GM18517 (cell line): ENCODE measurements around the gene MAPKAPK2.
"Not testable (repeated sequence)": the region's sequence is repeated elsewhere in the genome, so short reads cannot be mapped to it uniquely, and the experiment has no call there.

Experiments
- ATAC-seq: cut with Tn5 transposase; IDR thresholded peaks from one replicate; pipeline ENCODE4 v1.9.1; 2021; ENCODE audit warnings: mild to moderate bottlenecking, moderate library complexity; ENCODE audit not compliant: unreplicated experiment

Gene MAPKAPK2

DNA sequence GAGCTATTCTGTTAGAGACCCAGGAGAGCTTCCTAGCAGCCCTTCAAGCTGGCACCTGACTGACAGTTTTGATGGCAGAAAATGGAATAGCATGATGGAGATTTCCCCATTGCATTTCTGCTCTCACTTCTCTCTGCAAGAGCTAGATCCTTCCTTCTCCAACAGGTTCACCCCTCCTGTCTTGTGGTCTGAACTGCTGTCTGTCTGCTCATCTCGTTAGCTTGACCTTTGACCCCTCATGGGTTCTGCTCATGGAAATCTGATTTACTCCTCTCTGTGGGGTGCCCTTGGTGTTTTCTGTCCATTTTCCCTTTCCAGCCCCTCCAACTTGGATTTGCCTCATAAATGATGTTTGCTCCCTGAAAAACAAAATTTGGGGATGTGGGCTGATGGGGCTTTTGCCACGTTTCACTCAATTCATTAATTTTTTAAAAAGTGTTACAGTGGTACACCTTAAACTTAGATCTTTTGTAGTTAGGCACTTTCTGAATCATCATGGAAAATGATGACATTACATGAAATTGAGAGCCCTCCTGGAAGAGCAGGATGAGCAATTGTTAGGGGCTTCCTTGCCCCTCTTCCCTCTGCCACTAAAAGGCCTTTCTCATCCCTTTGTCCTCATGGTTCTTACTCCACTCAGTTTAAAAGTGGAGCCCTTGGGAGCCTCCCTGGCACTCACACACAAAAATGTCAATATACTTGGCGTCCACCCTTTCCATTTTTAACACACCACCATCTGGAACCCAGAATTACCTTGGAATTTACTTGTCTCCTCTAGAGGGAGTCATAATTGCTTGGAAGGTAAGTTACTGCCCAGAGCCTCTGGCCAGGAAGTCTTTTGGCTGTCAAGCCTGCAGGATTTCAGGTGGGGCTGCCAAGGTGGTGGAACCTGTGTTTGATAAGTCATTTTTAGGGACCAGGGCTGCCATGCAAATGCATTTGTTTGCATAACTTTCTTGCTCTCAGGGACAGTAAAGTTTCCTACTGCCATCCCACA is 54.0 kb downstream of the MAPKAPK2 start:
- peak; percentile 2 for ATAC-seq

DNA sequence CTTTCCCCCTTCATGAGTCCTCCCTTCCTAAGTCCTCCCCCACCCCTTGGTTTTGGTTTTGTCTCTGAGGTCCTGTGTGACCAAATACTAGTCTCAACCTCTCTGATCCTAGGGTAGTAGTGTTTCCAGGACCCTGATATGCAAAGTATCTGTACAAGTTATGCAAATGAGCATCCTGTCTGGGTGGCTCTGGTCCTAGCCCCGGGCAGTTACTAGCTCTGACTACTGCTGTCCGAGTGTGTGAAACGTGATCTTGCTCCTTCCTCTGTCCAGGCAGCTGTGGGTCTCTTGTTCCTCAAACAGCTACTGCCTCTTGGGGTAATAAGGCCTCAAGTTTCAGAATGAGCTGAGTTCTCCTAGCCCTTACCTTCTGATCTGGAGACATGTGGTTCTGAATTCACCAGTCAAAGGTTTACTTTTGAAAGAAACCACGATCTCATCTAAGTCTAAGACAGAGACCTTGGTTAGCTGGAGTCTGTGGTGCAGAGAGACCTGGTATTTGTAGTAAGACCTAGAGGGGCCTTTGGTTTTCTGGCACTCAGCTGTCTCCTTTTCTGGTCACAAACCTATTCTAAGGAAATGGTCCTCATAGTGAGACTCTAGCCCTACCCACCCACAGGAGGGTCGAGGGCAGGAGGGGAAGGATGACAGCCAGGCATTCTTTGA is 54.8 kb downstream of the MAPKAPK2 start:
- peak; percentile 87 for ATAC-seq

DNA sequence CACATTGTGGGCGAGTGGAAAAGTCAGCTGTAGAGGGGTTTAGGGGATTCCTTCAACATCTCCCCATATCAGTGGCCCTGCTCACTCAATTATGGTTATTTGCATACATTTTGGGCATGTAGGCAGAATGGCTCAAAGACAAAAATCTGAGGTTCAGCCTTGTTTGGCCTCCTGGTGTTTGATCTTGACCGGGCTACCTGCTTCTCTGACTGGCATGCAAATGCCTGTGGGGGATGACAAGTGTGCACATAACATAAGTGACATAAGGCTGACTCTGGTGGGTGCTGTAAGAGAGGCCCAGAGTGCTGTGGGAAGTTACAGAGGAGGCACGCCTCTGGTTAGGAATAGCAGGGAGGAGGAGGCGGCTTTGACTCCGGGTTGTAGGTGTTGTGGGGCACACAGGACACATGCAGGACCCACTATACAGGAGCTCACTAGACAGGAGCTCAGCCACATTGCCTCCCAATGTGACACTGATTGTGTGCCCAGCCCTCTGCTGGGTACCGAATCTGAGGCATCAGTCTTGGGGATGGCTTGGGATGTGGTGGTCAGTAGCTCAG is 56.5 kb downstream of the MAPKAPK2 start:
- ATAC-seq, result no peak

DNA sequence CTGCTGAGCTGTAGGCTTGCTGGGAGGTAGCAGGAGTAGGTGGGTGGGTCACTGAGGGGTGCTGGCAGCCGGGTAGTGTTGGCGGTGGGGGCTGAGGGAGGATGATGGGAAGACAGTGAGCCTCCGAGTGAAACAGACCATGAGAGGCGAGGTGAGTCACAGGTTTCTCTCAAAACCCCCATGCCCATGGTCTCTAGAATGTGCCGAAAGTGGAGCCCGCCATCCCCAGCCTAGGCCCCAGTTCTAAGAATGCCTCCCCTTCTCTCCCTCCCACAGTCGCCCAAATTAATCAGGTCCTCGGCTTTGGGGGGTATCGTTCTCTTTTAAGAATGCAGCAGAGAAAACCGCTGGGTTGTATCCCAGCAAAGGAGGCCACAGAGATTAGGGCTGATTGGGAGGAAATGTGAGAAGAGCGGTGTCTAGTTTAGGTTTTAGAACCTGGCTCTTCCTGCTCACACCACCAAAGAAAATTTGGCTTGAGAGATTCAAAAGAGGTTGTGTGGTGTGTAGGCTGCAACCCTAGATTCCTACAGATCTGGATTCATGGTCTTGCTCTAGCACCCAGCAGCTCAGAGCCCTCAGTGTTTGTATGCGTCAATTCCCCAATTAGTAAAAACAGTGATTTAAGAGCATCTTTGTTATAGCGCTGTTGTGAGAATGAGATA is 58.1 kb downstream of the MAPKAPK2 start:
- no peak for ATAC-seq

DNA sequence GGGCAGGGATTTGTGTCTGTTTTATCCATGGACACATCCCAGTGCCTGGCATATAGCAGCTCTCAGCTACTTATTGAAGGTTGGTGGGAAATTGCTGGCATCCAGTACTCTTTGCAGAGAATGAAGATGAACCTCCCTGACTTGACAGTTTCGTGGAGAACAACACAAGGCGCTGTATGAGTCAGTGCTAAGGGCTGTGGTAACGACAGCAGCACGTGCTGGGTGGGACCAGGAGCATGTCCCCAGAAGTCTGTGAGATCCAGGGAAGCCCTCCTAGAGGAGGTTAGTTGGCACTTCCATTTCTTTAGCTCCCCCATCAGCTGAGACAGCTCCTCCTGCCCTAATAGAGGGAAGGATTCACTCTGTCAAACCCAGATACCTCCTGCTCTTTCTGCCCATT is 60.0 kb downstream of the MAPKAPK2 start:
- ATAC-seq, result no peak

DNA sequence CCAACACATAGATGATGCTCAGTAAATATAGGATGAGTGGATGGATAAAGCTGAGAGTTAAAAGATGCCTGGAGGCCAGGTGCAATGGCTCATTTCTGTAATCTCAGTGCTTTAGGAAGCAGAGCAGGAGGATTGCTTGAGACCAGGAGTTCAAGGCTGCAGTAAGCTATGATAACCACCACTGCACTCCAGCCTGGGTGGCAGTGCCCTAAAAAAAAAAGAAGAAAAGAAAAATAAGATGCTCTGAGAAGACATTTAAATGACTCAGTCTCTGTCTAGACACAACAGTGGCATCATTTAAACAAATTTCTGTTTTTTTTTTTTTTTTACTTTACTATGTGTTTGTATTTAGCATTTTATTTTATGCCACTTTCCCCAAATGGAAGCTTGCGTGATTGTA is 60.6 kb downstream of the MAPKAPK2 start:
- no peak for ATAC-seq

DNA sequence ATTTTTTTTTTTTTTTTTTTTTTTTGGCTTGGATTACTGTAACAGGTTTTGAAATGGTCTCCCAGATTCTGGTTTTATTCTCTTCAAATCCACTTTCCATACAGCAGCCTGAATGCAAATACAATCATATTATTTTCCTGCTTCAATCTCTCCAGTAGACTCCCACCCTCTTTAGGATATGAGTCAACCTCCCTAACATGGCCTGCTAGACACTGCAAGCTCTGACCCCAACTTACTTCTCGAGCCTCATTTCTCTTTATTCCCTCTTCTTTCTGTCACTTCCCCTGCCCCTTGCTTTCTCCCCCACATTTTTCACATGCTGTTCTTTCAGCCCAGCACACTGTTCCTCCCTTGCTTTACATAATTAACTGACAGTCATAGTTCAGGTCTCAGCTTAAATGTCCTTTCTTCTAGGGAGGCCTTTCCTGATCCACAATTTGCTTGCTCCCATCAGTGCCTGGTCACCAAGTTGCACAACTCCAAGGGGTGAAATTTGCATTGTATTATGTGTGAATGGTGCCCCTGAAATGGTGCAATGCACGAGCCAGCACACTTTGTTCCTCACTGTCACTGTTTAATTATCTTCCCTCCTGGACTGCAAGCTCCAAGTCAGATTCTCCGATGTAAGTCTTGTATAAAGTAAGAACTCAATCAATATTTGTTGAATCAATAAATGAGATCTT is 63.8 kb downstream of the MAPKAPK2 start:
- no peak for ATAC-seq

DNA sequence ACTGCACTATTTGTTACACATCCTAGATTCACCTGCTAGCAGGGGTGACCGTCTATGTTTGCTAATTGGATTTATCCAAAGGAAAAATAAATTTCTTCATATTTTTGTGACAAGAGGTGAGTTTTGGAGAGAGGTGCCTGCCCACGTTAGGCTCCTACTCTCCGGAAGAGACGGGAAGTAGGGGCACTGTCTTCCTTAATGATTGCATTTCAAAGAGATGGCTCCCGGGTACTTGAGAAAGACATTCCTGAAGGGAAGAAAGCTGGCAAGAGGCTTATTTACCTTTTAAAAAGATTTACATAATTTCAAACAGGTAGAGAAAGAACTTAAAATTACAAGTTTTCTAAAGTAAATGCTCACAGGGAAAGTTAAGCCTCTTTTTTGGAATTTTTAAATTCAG is 67.2 kb downstream of the MAPKAPK2 start:
- ATAC-seq, result no peak

DNA sequence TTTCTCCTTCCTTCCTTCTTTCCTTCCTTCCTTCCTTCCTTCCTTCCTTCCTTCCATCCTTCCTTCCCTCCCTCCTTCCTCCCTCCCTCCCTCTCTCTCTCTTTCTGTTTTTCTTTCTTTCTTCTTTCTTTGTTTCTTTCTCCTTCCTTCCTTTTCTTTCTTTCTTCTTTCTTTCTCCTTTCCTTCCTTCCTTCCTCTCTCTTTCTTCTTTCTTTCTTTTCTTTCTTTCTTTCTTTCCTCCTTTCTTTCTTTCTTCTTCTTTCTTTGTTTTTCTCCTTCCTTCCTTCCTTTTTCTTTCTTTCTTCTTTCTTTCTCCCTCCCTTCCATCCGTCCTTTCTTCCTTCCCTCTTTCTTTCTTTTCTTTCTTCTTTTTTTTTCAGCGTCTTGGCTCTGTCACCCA is 67.8 kb downstream of the MAPKAPK2 start:
- ATAC-seq, result no peak

DNA sequence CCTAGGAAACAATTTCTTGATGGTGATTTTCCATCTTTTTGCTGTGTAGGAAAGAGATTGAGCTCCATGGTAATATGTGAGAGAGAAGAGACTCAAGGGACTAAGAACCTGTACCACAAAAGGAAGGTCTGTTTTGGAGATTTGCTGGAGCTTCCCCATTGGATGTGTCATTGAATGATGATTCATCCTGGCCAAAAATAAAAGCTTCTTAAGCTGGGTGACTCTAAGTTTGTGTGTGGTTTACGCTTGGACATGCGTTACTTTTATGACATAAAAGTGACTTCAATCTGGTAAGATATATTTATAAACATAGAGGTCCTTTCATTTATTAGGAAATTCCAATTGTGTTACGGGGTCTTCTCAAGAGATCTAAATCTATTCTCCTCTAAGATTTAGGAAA is 68.4 kb downstream of the MAPKAPK2 start:
- no peak for ATAC-seq

DNA sequence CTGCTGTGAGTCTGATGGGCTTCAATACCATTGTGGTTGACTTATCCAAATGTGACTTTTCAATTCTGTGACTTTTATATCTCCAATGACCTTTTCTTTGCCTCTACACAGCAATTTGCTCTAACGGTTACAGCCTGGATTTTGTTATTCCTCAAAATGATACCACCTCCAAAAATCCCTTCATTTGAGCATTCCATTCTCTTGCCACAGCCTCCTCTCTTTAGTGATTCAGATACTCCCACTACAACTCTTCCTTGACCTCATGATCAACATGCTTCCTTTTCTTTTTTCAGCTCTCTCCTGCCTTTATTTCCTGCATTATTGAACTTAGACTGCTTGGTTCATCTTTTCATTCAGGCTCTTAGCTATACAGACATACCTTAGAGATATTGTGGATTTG is 69.3 kb downstream of the MAPKAPK2 start:
- ATAC-seq, result no peak

DNA sequence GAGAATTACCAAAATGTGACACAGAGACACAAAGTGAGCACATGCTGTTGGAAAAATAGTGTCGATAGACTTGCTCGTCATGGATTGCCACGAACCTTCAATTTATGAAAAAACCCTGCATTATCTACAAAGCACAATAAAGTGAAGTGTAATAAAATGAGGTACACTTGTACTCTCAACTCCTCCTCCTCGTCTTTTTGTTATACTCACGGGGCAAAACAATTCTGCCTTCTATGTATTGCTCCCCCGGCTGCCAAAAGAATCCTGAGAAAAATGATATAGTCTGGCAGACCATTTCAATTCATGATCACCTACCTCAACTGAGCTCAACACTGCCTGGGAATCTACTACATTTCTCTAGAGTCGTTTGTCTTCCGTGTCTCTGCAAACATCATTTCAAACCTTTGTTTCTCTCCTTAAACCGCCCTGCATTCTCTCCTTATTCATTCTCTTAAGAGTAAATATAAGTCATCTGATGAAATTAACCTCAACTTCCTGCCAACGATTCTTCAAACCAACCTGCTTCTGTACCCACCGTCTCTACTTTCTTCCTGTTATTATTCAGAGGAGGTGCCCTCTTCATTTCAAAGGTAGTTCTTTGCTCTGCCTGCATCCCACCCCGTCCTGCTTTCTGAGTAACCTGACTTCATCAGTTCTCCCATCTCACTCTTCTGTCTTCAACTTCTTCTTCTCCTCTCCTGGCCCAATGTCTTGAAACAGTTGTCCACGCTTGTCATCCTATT is 73.0 kb downstream of the MAPKAPK2 start:
- ATAC-seq, result no peak

DNA sequence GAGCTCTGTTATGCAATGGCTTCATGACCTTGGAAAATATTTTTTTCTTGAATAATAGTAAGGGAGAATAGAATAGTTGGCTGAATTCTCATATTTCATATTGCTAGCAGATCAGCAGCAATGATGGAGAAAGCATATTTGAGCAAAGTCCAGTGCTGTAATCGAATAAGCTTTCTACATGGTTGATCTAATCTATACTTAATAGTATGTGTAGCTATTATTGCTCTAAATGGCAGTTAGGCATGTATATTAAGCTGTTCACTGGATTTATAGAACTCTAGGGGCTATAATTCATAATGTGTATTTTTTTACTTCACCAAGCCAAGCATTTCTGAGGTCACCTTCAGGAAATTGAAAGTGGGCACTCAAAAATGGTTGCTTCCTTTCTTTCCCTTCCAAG is 75.9 kb downstream of the MAPKAPK2 start:
- ATAC-seq, result no peak

DNA sequence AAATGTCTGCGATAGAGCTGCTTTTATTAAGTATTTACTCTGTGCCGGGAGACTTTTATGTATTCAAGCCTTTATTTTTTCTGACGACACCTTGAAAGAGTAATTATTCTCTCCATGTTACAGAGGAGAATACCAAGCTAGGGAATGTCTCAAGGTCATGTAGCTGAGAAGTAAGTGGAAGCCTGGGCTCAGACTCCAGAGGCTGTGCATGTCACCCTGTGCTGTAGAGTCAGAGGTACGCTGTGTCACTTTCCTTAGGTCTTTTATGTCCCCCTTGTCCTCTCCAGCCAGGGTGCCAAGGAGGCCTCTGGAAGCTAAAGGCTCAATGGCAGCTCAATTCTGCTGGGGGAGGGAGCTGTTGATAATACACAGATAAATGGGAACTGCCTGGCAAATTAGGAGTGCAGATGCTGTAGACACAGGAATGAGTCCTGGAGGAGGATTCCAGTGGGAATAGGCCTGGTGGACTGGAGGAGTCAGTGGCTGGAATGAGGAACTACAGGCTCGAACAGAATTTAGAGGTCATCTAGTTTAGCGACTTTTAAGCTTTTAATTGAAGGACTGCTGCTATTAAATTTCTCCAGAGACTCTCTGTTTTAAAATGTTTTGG is 76.6 kb downstream of the MAPKAPK2 start:
- no peak for ATAC-seq

DNA sequence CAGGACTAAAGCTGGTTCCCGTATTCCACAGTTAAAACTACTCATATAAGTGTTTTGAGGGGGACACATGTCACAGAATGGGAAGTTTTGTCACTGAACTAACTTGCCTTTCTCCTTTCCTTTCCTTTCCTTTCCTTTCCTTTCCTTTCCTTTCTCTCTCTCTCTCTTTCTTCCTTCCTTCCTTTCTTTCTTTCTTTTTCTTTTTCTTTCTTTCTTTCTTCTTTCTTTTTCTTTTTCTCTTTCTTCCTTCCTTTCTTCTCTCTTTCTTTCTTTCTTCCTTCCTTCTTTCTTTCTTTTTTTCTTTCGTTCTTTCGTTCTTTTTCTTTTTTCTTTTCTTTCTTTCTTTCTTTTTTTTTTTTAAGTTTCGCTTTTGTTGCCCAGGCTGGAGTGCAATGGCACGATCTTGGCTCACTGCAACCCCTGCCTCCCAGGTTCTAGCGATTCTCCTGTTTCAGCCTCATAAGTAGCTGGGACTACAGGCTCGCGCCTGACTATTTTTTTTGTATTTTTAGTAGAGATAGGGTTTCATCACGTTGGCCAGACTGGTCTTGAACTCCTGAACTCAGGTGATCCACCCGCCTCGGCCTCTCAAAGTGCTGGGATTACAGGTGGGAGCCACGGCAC is 78.1 kb downstream of the MAPKAPK2 start:
- ATAC-seq, result not testable (repeated sequence)

DNA sequence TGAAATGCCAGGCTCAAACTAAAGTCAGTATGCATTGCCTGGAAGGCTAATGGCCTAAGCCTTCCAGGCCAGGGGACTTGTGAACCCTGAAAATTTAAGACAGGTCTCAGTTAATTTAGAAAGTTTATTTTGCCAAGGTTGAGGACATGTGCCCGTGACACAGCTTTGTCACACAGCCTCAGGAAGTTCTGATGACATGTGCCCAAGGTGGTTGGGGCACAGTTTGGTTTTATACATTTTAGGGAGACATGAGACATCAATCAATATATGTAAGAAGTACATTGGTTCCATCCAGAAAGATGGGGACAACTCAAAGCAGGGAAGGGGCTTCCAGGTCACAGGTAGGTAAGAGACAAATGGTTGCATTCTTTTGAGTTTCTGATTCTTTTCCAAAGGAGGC is 81.1 kb downstream of the MAPKAPK2 start:
- ATAC-seq, result not testable (repeated sequence)

DNA sequence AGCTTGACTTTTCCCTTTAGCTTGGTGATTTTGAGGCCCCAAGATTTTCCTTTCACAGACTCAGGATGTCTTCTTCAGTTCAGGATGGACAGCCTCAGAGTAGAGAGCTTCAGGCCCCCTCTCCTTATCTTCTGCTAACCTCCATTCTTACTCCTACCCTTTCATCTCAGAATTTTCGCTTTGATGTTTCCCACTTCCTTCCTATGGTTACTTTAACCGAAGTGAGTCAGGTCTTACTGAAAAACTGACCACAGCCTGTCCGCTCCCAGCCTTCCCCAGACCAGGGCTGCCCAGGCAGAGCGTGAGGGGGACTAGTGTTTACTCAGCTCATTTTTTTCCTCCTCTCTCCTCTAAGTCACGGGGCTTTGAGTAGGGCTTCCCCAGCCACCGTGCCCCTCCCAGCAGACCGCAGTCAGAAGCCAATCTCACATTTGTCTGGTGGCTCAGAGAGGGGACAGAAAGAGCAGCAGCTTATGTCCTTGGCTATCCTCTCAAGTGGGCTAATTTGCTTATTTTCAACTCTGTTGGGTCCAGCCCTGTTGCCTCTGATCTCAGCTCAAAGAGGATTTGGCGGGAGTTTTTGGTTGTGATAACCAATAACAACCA is 81.6 kb downstream of the MAPKAPK2 start:
- peak; percentile 44 for ATAC-seq

DNA sequence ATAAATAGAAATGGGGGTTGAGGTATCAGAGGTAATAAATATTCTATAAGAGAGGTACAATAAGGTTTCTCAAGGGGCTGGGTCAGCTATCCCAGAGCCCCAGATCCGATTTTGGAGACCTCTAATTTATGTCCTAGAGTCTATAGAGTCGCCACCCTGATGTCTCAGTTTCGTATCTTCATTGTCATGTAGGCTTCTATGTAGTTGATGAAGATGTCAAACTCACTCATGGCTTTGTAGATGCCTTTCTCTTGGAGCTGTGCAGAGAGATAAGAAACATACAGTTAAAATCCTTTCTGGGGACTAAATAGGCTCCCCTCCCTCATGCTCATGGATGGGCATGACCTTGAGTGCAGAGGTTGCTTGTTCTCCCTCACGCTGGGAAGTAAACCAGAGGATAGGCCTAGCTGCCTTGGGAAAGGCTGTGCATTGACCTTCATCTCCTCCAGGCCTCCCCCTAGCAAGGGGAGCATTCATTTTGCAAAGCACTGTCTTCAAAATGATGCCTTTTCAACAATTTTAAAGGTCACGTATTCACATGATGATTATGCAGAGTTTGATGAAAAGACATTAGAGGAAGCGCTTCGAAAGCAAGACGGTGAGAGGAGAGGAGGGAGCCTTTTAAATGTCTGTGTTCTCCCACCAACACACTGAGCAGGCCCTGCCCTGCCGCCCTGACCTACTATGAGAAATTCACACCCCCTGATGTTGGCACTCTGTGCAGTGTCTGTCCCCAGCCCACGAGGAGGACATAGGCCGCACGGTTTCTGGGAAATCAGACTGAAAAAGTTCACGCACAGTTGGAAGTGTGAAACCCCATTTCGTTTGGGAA is 84.0 kb downstream of the MAPKAPK2 start:
- peak; percentile 19 for ATAC-seq
